GM12878 (cell line): ENCODE results near the gene CLK2. TPM values are rescaled to one million over a fixed set of nuclear protein-coding genes. Genes with fewer than 3 reads are reported as not detected.

Experiments used
- ATAC-seq: fragments of 200-7000 bp; cut with Tn5 transposase; 3 replicates; pipeline ENCODE4 v1.9.1; 2020; ENCODE audit warnings: mild to moderate bottlenecking, moderate library complexity
- BruUV-seq: library from RNA; stranded (reverse); fragments of 400-500 nt; replicated peaks from 2 replicates; lab custom pipeline; 2021; lab: Mats Ljungman, UMichigan
- CTCF ChIA-PET: fragments of 300-600 bp; sonication (Branson Sonifier 250); formaldehyde crosslinking; extraction: SDS; loops from one replicate; lab custom pipeline; 2021; ENCODE audit warnings: inconsistent platforms; lab: Yijun Ruan, JAX
- POLR2A ChIA-PET: fragments of 350-600 bp; formaldehyde crosslinking; extraction: SDS; loops from one replicate; lab custom pipeline; 2021; ENCODE audit warnings: inconsistent platforms; lab: Charles Lee
- RAD21 ChIA-PET: fragments of 300-600 bp; sonication (Branson Sonifier 250); formaldehyde crosslinking; loops from one replicate; lab custom pipeline; 2023; ENCODE audit warnings: antibody characterized with exemption; ENCODE audit not compliant: unreplicated experiment; lab: Charles Lee
- SMC1A ChIA-PET: fragments of 300-600 bp; sonication (Branson Sonifier 250); formaldehyde crosslinking; loops from one replicate; lab custom pipeline; 2023; ENCODE audit not compliant: unreplicated experiment, uncharacterized antibody; lab: Charles Lee
- DNase-seq: peaks from one replicate; pipeline ENCODE4 v3.0.0-alpha.2; 2011; ENCODE audit warnings: low read depth, low spot score
- FAIRE-seq: peaks from 3 replicates; lab custom pipeline; 2011; peaks lifted over from hg19 to GRCh38; lab: Jason Lieb, UNC
- H2AFZ ChIP-seq: 2 replicates; pipeline ENCODE4 v1.6.0; 2011; ENCODE audit warnings: low read depth, low read length, control low read depth; ENCODE audit not compliant: control insufficient read depth
- H3K27ac ChIP-seq: 2 replicates; pipeline ENCODE4 v1.5.1; 2011; ENCODE audit warnings: control low read depth; ENCODE audit not compliant: control insufficient read depth, insufficient read depth
- H3K27me3 ChIP-seq, 2 experiments: replicated peaks in 1 of 2; 2 replicates each; pipeline versions ENCODE4 v1.6.0 to v1.6.1; 2011; ENCODE audit warnings: low read length in 1 of 2; ENCODE audit not compliant: control insufficient read depth in 2 of 2, insufficient read depth in 2 of 2
- H3K36me3 ChIP-seq, 2 experiments: 2 replicates each; pipeline ENCODE4 v1.5.1; 2011; ENCODE audit warnings: low read length in 1 of 2; ENCODE audit not compliant: control insufficient read depth in 2 of 2, insufficient read depth in 2 of 2
- H3K4me1 ChIP-seq: 2 replicates; pipeline ENCODE4 v1.6.1; 2011; ENCODE audit warnings: mild to moderate bottlenecking, low read length, moderate library complexity, mixed read lengths; ENCODE audit not compliant: control insufficient read depth, insufficient read depth
- H3K4me2 ChIP-seq: 2 replicates; pipeline ENCODE4 v1.6.0; 2011; ENCODE audit warnings: control low read depth; ENCODE audit not compliant: control insufficient read depth, insufficient read depth
- H3K4me3 ChIP-seq: fragments of 200-600 bp; sonication (generic); 2 replicates; pipeline ENCODE4 v1.5.1; 2016
- H3K79me2 ChIP-seq: 2 replicates; pipeline ENCODE4 v1.6.0; 2011; ENCODE audit warnings: low read length; ENCODE audit not compliant: control insufficient read depth, insufficient read depth
- H3K9ac ChIP-seq: 2 replicates; pipeline ENCODE4 v1.8.0; 2011; ENCODE audit warnings: low read length, control low read depth, mixed read lengths; ENCODE audit not compliant: control insufficient read depth, insufficient read depth
- H3K9me3 ChIP-seq: replicated peaks from 3 replicates; pipeline ENCODE4 v1.5.1; 2011; ENCODE audit warnings: mild to moderate bottlenecking, low read length; ENCODE audit not compliant: control insufficient read depth, insufficient read depth
- H4K20me1 ChIP-seq: 2 replicates; pipeline ENCODE4 v1.6.0; 2011; ENCODE audit not compliant: control insufficient read depth, insufficient read depth
- E2F8 ChIP-seq: fragments of 450-650 bp; IDR thresholded peaks from 2 replicates; pipeline ENCODE4 v1.6.1; 2018; ENCODE audit warnings: mild to moderate bottlenecking, low read depth, moderate library complexity; ENCODE audit not compliant: partially characterized antibody
- EGR1 ChIP-seq, 2 experiments: IDR thresholded peaks; 1 replicate in 1 of 2; 2 replicates in 1 of 2; pipeline ENCODE4 v1.6.1; 2011 to 2012; ENCODE audit warnings: low read depth in 2 of 2, low read length in 2 of 2, borderline replicate concordance in 1 of 2, mild to moderate bottlenecking in 1 of 2, moderate library complexity in 1 of 2
- KAT2A ChIP-seq: conservative IDR thresholded peaks from 2 replicates; pipeline ENCODE4 v1.6.1; 2011; ENCODE audit warnings: low read depth, low read length; ENCODE audit not compliant: control insufficient read depth
- LARP7 ChIP-seq: fragments of 450-650 bp; IDR thresholded peaks from 2 replicates; pipeline ENCODE4 v1.6.1; 2017; ENCODE audit warnings: mild to moderate bottlenecking
- MEF2B ChIP-seq: fragments of 450-650 bp; IDR thresholded peaks from 2 replicates; pipeline ENCODE4 v1.6.1; 2018; ENCODE audit warnings: mild to moderate bottlenecking, moderate library complexity; ENCODE audit not compliant: partially characterized antibody, poor library complexity, severe bottlenecking
- MXI1 ChIP-seq: fragments of 150-350 bp; IDR thresholded peaks from 2 replicates; pipeline ENCODE4 v1.6.1; 2011; ENCODE audit warnings: low read depth, mild to moderate bottlenecking, inconsistent platforms, low read length, improper control_type of control experiment
- NR2C2 ChIP-seq: IDR thresholded peaks from 2 replicates; pipeline ENCODE4 v1.6.1; 2011; ENCODE audit warnings: borderline replicate concordance, low read depth; ENCODE audit not compliant: control insufficient read depth, insufficient read length
- POU2F2 ChIP-seq: IDR thresholded peaks from 3 replicates; pipeline ENCODE4 v1.6.1; 2011; ENCODE audit warnings: low read depth, mild to moderate bottlenecking, low read length, borderline replicate concordance
- RB1 ChIP-seq: fragments of 450-650 bp; formaldehyde crosslinking; IDR thresholded peaks from 2 replicates; pipeline ENCODE4 v1.6.1; 2017; ENCODE audit warnings: mild to moderate bottlenecking, borderline replicate concordance
- WGBS: methylation state at CpG from one replicate; pipeline ENCODE4 v1.1.6; 2016; ENCODE audit warnings: low lambda C conversion rate; ENCODE audit not compliant: insufficient replicate concordance, insufficient coverage; ENCODE audit errors: missing lambda C conversion rate; 5-methylcytosine and 5-hydroxymethylcytosine counted together
- in situ Hi-C: fragments of 300-500 bp; cut with MboI; formaldehyde crosslinking; loops from 9 replicates; pipeline ENCODE4 v1.14.3; 2018; ENCODE audit warnings: mixed read lengths
- intact Hi-C: fragments of 100-400 bp; cut with micrococcal nuclease; formaldehyde crosslinking; loops from one replicate; pipeline ENCODE4 v1.14.2; 2022; ENCODE audit not compliant: unreplicated experiment
- polyA plus RNA-seq, 11 experiments: library from polyadenylated mRNA; depleted of rRNA in 4 of 11; unstranded in 6 of 11; stranded (reverse) in 5 of 11; fragments of >200 nt; fragmentation: Nextera tagmentation in 4 of 11; fragmentation: Illumina TruSeq in 1 of 11; extraction: Ambion mirVana in 4 of 11; extraction: Trizol in 1 of 11; gene quantifications; 1 replicate in 1 of 11; 2 replicates in 10 of 11; pipeline versions ENCODE4 v1.2.1 to v1.2.3, GENCODE V29; 2011 to 2016; ENCODE audit warnings: inconsistent platforms in 2 of 11, missing spikeins in 2 of 11, low read depth in 1 of 11
- total RNA-seq, 4 experiments: library from RNA; depleted of rRNA in 3 of 4; stranded (reverse); fragments of >200 nt in 3 of 4; fragmentation: Illumina TruSeq in 1 of 4; extraction: Trizol in 1 of 4; gene quantifications; 2 replicates each; pipeline versions ENCODE4 v1.2.1 to v1.2.3, GENCODE V29; 2013 to 2021

The CLK2 gene
- total and polyA plus RNA-seq, 10 of the 15 experiments (the other 5 are each of a cell fraction or from before 2014, with no cell fraction given) = 11.1 to 83.7 (median 36.7) TPM

DNA sequence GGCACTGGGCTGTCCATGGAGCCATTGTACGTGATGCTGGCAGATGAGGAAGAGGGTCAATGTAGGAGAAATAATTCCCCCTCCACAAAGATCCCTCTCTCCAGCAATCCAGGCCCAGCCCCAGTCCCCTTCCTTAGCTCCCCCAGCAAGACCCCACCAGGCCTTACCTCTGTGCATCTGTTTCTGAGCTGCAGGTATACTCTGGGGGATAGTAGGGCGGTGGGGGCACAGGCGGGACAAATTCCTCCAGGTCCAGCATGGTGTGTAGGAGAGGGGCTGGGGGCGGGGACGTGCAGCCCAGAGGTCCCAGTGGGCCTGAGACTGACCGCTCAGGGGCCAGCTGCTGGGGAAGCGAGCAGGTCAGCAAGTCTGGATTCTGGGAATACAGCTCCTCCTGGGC is 21.7 kb downstream of the CLK2 start:
- no peak for TF ChIP-seq KAT2A
- H3K9me3 ChIP-seq = no peaks in the 10 kb centered on the region
- H3K27me3 ChIP-seq = no peaks in the 10 kb centered on the region
- no peaks in the 10 kb centered on the region for H4K20me1 ChIP-seq
- H3K27ac ChIP-seq = no peak overlapping the region
- H2AFZ ChIP-seq = no peak overlapping the region
- peaks cover 13% of the 10 kb centered on the region for H3K4me1 ChIP-seq
- intact Hi-C loops = loop anchor here (2.0 kb wide), 2 partner anchors 253 to 341 kb away; no protein-coding TSS in a partner anchor
- in situ Hi-C loops = no loop called here
- no TSS peak for BruUV-seq
- WGBS = 92% methylated on average over 5 of the region's 7 CpGs
- ChIA-PET SMC1A (interaction anchor here (0.6 to 4.7 kb wide), 30 partner anchors 9 to 592 kb away, joined by 3 to 57 read pairs (median 4); partner anchors contain the start of genes CLK2, FDPS, RUSC1 and SCAMP3), POLR2A (interaction anchor here (0.5 to 2.9 kb wide), 10 partner anchors 8 to 573 kb away, joined by 3 to 23 read pairs (median 4); partner anchors contain the start of genes FDPS and SCAMP3), RAD21 (interaction anchor here (0.7 to 5.2 kb wide), 20 partner anchors 8 to 815 kb away, joined by 3 to 81 read pairs (median 6); partner anchors contain the start of genes CLK2, FDPS, HCN3 and MTX1), CTCF (interaction anchor here (0.6 to 9.6 kb wide), 50 partner anchors 9 to 682 kb away, joined by 3 to 225 read pairs (median 6); partner anchors contain the start of genes CLK2, FDPS, HCN3 and KHDC4)
- FAIRE-seq (no peak), DNase-seq (no peak), ATAC-seq (no peak)
- H3K79me2 ChIP-seq = peaks cover 7% of the 10 kb centered on the region
- no peak overlapping the region for H3K4me3 ChIP-seq
- no peak overlapping the region for H3K9ac ChIP-seq
- H3K4me2 ChIP-seq = no peak overlapping the region
- no peaks in the 10 kb centered on the region for H3K36me3 ChIP-seq

GRCh38 chr1:155250633-155251449 is 22.5 kb downstream of the CLK2 start:
- 21% methylated on average over 23 of the region's 23 CpGs for WGBS
- peak overlapping the region; percentile 72 for H3K4me3 ChIP-seq
- H3K79me2 ChIP-seq = peaks cover 7% of the 10 kb centered on the region
- BruUV-seq = no TSS peak
- H3K27me3 ChIP-seq = no peaks in the 10 kb centered on the region
- H3K4me1 ChIP-seq = peaks cover 13% of the 10 kb centered on the region
- POLR2A ChIA-PET = interaction anchor here (0.5 to 2.9 kb wide), 15 partner anchors 8 to 574 kb away, joined by 3 to 23 read pairs (median 4); partner anchors contain the start of genes CLK2, FDPS and SCAMP3
- ATAC-seq (peak; percentile 97), DNase-seq (peak; percentile 57), FAIRE-seq (peak; percentile 100)
- no peaks in the 10 kb centered on the region for H3K9me3 ChIP-seq
- intact Hi-C loops = loop anchor here (1.0 to 2.0 kb wide), 3 partner anchors 72 to 342 kb away; no protein-coding TSS in a partner anchor
- SMC1A ChIA-PET = interaction anchor here (0.6 to 4.7 kb wide), 28 partner anchors 9 to 606 kb away, joined by 3 to 57 read pairs (median 4); partner anchors contain the start of genes CLK2, FDPS, GON4L and RUSC1
- H4K20me1 ChIP-seq = no peaks in the 10 kb centered on the region
- RAD21 ChIA-PET = interaction anchor here (0.5 to 5.2 kb wide), 24 partner anchors 7 to 815 kb away, joined by 3 to 81 read pairs (median 4); partner anchors contain the start of genes CLK2, FDPS, HCN3 and MTX1
- peak overlapping the region; percentile 96 for H3K4me2 ChIP-seq
- H3K27ac ChIP-seq = peak overlapping the region; percentile 38
- in situ Hi-C loops = no loop called here
- H3K9ac ChIP-seq = peak overlapping the region; percentile 63
- H3K36me3 ChIP-seq = no peaks in the 10 kb centered on the region
- H2AFZ ChIP-seq = peak overlapping the region; percentile 75
- CTCF ChIA-PET = interaction anchor here (0.5 to 9.6 kb wide), 69 partner anchors 10 to 683 kb away, joined by 3 to 225 read pairs (median 5); partner anchors contain the start of genes CLK2, FDPS, HCN3 and KHDC4
- TF ChIP-seq RB1 (peak; percentile 85; the same call in 1 of the 2 replicates), NR2C2 (no peak), POU2F2 (no peak), LARP7 (peak; percentile 80; the same call in 1 of the 2 replicates), MXI1 (0 out of 2 replicates have a peak, but pooled peaks have one; percentile 65), MEF2B (peak; percentile 76), E2F8 (no peak), EGR1 (IDR thresholded peaks at IDR 0.05; ENCODE audit: borderline replicate concordance in 1 of 2, low read depth in 2 of 2, low read length in 2 of 2) (no peak)
